ENCODE data around the gene STAC3. TPM values are rescaled to one million over a fixed set of nuclear protein-coding genes. Genes with fewer than 3 reads are reported as not detected.

The STAC3 gene
- total RNA-seq, 1 experiment from 2014 or later: 2.8 TPM

- Histone ChIP-seq H3K14ac (ENCODE audit: insufficient read depth, low read length) (no peak overlapping the region), H2BK120ac (ENCODE audit: low read depth, low read length, poor library complexity, severe bottlenecking) (no peak overlapping the region), H3K79me1 (ENCODE audit: insufficient read depth, low read depth, low read length, poor library complexity, severe bottlenecking) (peaks cover 5% of the 10 kb centered on the region), H3K4me2 (ENCODE audit: insufficient read depth, insufficient read length, low read length) (peak overlapping the region; percentile 77), H2BK15ac (ENCODE audit: low read depth, low read length) (no peak overlapping the region), H3K27me3 (ENCODE audit: insufficient read depth, low read length) (peaks cover 26% of the 10 kb centered on the region; the same call in 1 of the 2 replicates), H3K56ac (ENCODE audit: insufficient read length, low read depth, low read length) (no peak overlapping the region), H3K23me2 (ENCODE audit: insufficient read length, low read depth, low read length, poor library complexity, severe bottlenecking) (peaks cover 30% of the 10 kb centered on the region), H3K4me1 (ENCODE audit: insufficient read depth, low read length) (no peaks in the 10 kb centered on the region; the same call in 1 of the 2 replicates), H4K8ac (replicated peaks; ENCODE audit: insufficient read length, low read depth, low read length) (no peak overlapping the region), H3T11ph (ENCODE audit: low read length) (no peak overlapping the region), H2AFZ (ENCODE audit: low read length) (no peak overlapping the region), H4K91ac (ENCODE audit: insufficient read length, low read depth, low read length) (no peak overlapping the region), H3K23ac (ENCODE audit: insufficient read length, low read depth, low read length) (no peak overlapping the region), H3K79me2 (ENCODE audit: insufficient read depth, low read length) (peaks cover 5% of the 10 kb centered on the region; the same call in 1 of the 2 replicates), H4K5ac (ENCODE audit: insufficient read length, low read depth, low read length) (no peak overlapping the region), H3K9me3 (ENCODE audit: control insufficient read depth, low read depth, low read length) (no peaks in the 10 kb centered on the region), H2BK20ac (ENCODE audit: low read depth, low read length, poor library complexity, severe bottlenecking) (no peak overlapping the region), H3K9ac (ENCODE audit: extremely low read depth, insufficient read length, low read length) (no peak overlapping the region), H3K4ac (ENCODE audit: low read depth, low read length) (no peak overlapping the region), H2BK12ac (ENCODE audit: insufficient read length, low read depth, low read length) (no peak overlapping the region), H2AK5ac (ENCODE audit: insufficient read length, low read length) (no peak overlapping the region), H3K18ac (ENCODE audit: insufficient read length, low read depth, low read length) (no peak overlapping the region), H4K20me1 (ENCODE audit: control insufficient read depth, insufficient read depth, insufficient read length) (no peaks in the 10 kb centered on the region), H2BK5ac (ENCODE audit: insufficient read length, low read length) (no peak overlapping the region), H3K27ac (ENCODE audit: insufficient read length, low read depth, low read length) (no peak overlapping the region)
- no peak for DNase-seq
- TF ChIP-seq CTCF (conservative IDR thresholded peaks at IDR 0.05): no peak
- no CpG with 5 or more reads among the region's 8 CpGs for WGBS (ENCODE audit: extremely low coverage, insufficient read length, low lambda C conversion rate)
- peaks cover 56% of the 10 kb centered on the region for H3K27me3 Mint-ChIP-seq (ENCODE audit: low read depth)
- H3K27ac Mint-ChIP-seq: peak overlapping the region in 1 of 3 experiments; percentile 60; a peak in 1 of 7 replicates
- H3K36me3 Mint-ChIP-seq (ENCODE audit: insufficient read depth in 1 of 3, low read depth in 3 of 3): peaks cover 24 to 28% (median 24%) of the 10 kb centered on the region in 3 experiments
- H3K9me3 Mint-ChIP-seq: no peaks in the 10 kb centered on the region; a peak in 2 of 5 replicates
- H3K4me1 Mint-ChIP-seq: peaks cover 47 to 61% of the 10 kb centered on the region in 2 experiments
- H3K4me3 Mint-ChIP-seq: peak overlapping the region; percentile 60 to 87
These were observed 23.5 kb downstream of the STAC3 start for GRCh38 chr12:57227315-57228115.

All from H9 (cell line).